Stimulated activated naive CD4-positive, alpha-beta T cell treated with Interleukin-2 at 50 U/mL for 16 hours (primary cell): Measurements from ENCODE around the gene SCFD2.
"Not testable (repeated sequence)": the region's sequence is repeated elsewhere in the genome, so short reads cannot be mapped to it uniquely, and the experiment has no call there.

Source experiments
- DNase-seq: peaks from one replicate; lab custom pipeline; 2025; lab: John Stamatoyannopoulos, UW

SCFD2 gene

DNA sequence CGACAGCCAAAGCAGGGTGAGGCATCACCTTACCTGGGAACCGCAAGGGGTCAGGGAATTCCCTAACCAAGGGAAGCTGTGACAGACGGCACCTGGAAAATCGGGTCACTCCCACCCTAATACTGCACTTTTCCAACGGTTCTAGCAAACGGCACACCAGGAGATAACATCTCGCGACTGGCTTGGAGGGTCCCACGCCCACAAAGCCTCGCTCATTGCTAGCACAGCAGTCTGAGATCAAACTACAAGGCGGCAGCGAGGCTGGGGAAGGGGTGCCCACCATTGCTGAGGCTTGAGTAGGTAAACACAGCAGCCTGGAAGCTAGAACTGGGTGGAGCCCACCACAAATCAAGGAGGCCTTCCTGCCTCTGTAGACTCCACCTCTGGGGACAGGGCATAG, 25.7 kb downstream of the SCFD2 start:
- DNase-seq: not testable (repeated sequence)

DNA sequence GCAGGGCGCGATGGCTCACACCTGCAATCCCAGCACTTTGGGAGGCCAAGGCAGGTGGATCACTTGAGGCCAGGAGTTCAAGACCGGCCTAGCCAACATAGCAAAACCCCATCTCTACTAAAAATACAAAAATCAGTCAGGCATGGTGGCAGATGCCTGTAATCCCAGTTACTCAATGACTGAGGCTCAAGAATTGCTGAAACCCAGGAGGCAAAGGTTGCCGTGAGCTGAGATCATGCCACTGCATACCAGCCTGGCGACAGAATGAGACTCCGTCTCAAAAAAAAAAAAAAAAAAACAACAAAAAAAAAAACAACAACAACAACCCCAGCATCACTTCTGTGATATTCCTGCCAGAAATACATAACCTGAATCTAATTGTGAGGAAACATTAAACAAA, 30.9 kb downstream of the SCFD2 start:
- DNase-seq: not testable (repeated sequence)

GRCh38 chr4:53326535-53326934, 39.3 kb downstream of the SCFD2 start:
- no peak for DNase-seq

DNA sequence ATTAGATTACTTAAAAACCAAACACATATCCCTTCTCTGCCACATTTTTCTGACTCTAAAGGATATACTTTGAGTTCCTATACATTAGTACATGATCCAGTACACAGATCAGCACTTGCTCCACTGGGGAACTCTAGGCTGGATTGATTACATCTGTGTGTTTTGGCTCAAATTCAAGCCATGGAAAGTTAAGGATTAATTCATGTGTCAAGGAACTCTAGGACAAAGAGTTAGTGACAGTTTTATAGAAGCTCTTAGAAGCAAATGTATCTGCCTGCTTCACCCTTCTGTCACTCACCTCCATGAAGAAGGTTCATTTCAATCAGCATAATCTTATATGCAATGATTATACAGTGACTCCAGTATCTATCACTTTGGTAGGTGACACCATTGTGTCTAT, 43.2 kb downstream of the SCFD2 start:
- DNase-seq: no peak

- DNase-seq: no peak
These were observed 43.9 kb downstream of the SCFD2 start for GRCh38 chr4:53321984-53322289.

- DNase-seq: no peak
These were observed 44.5 kb downstream of the SCFD2 start for GRCh38 chr4:53321151-53321983.

- no peak for DNase-seq
These were observed 50.6 kb downstream of the SCFD2 start for GRCh38 chr4:53315300-53315699.

- DNase-seq: no peak
These were observed 51.6 kb downstream of the SCFD2 start for GRCh38 chr4:53314252-53314651.

GRCh38 chr4:53313510-53313909, 52.4 kb downstream of the SCFD2 start:
- no peak for DNase-seq

DNA sequence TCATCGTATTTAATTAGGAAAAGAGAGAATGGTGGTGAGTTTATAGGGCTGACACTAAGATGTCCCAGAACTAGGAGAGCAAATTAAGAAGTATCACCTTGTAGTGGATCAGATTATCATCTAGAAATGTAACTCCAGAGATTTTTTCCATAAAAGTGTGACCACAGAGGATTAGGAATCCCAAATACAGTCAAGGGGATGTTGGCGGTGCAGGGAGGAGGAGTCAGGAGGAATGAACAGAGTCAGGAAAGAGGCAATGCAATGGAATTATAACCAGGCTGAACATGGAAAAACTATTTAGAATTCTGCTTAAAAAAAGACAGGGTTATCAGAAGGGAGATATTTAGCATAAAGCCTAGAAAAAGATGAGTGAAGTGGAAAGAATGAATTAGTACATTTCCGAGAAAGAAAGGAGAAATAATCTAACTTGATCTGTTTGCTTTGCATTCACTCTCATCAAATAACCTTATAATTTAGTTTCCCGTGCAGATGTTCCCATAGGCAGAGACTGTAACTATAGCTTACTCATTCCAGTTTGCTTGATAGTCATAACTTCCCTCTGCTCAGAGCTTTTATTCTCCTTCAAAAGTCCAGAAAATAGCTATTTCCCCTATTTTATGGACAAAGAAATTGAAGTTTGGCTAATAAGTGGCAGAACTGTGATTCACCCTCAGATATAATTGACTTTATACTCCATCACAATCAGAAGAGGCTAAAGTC, 56.4 kb downstream of the SCFD2 start:
- DNase-seq: no peak

DNA sequence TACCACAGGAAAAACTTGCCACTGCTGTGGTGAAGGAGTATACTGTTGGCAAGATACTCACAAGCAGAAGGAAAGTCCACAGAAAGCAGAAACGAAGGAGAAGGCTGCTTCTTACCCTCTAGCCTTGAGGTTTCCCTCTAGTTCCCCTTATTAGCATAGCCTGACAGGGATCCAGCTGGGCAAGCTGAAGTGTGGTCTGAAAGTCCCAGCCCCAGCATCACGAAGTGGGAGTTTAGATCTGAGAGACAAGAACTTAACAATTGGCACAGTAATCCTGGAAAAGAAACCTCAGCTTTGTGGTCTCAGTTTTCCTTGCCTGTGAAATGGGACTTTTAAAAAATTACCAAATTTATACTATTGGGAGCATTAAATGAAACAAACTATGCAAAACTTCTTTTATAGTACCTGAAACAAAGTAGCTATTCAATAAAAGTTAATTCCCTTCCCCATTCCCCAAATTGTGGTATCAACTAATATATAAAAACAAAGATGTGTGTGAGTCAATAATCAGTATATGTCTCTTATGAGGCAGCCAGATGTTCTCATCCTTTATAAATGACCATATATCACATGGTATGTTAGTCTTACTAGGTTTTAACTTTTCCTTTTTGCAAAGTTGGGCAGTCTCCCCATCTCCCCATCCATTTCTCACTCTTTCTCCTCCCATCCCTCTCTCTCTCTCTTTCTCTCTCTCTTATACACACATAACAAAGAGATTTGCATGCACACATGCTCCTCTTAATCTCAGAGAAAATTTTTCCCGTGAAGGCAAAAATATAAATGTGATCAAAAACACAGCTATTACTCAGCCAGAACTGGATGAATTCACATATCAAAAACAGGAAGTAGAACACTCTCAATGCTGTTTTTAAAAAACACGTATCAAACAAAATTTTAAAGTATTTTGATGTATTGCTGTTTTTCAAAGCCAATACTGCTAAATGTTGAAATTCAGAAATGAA, 57.8 kb downstream of the SCFD2 start:
- DNase-seq: no peak

- no peak for DNase-seq
These were observed 58.7 kb downstream of the SCFD2 start for GRCh38 chr4:53307210-53307609.

DNA sequence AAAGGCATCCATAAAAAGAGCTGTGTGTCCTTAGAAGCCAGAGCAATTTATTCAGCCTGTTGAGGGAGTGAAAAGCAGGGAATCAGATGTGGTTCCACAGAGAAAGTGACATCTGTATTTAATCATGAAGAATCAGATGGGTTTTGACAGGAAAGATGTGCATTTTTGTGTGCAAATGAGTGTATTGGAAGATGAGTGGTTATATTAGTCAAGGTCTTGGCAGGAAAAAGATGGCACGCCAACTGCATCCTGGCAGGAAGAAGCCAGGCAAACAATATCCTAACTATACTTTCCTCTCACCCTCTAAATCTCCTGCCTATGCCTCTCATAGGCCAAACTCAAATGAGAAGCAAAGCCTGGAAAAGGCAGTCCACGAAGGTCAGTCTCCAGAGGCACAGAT, 59.1 kb downstream of the SCFD2 start:
- DNase-seq: no peak

GRCh38 chr4:53292209-53292608, 73.7 kb downstream of the SCFD2 start:
- not testable (repeated sequence) for DNase-seq

DNA sequence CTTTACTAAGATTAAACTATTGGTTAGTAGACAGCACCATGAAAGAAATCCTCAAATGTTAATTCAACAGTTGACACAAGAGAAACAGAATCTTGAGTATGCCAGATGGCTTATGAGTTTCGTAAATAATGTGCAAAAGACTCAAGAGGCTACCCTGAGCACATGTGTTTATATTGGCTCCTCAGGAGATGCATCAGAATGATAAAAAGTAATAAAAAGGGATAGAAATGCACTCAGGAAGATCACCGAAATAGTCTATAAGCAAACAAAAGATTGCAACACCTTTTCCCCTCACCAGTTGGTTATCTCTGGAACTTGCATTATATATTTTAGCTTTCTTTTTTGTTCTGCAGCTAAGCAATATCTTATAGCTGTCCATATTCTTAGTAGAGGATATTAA, 84.4 kb downstream of the SCFD2 start:
- DNase-seq: no peak

DNA sequence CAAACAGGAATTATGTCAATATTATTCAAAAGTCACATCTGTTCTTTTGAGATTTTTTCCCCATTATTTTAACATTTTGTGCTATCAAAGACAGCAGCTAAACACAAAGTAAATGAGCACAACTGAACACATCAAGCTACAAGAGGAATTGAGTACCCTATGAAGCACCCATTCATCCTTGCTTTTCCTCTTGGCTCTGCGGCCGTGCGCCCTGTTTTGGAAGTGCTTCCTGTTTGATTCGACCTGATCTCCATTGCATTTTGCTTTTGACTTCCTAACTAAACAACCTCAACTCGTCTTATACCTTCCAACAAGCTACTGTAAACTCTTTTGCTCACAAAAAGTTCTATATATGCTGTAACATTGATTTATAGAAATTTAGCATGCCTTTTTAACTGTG, 85.0 kb downstream of the SCFD2 start:
- no peak for DNase-seq

GRCh38 chr4:53274609-53275268, 91.1 kb downstream of the SCFD2 start:
- no peak for DNase-seq

GRCh38 chr4:53273726-53274125, 92.1 kb downstream of the SCFD2 start:
- no peak for DNase-seq

DNA sequence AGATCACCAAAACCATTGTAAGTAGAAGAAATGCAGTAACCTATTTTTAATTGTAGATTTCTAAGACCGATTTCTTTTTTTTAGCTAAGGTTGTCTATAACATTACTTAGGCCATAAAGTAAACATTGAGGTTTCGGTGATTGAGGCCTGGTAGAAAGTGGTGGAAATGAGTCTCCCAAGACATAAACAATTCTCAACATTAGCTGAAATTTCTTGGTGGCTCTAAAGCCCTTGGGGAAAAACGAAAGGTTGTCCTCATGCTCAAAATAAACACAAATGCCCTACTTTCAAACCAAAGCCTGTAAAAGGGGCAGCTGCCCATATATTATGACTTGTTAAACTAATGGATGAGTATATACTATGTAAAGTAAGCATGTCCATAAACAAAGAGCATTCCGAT, 98.8 kb downstream of the SCFD2 start:
- no peak for DNase-seq

- DNase-seq: not testable (repeated sequence)
These were observed 109.9 kb downstream of the SCFD2 start for GRCh38 chr4:53255986-53256385.

- DNase-seq: no peak
These were observed 125.3 kb downstream of the SCFD2 start for GRCh38 chr4:53240573-53240972.

GRCh38 chr4:53238352-53238751, 127.5 kb downstream of the SCFD2 start:
- DNase-seq: not testable (repeated sequence)
